ENCODE measurements around the gene CDR2.

GRCh38 chr16:22302776-22303363, 71.5 kb downstream of the CDR2 start:
- TF ChIP-seq, protein P1, sequence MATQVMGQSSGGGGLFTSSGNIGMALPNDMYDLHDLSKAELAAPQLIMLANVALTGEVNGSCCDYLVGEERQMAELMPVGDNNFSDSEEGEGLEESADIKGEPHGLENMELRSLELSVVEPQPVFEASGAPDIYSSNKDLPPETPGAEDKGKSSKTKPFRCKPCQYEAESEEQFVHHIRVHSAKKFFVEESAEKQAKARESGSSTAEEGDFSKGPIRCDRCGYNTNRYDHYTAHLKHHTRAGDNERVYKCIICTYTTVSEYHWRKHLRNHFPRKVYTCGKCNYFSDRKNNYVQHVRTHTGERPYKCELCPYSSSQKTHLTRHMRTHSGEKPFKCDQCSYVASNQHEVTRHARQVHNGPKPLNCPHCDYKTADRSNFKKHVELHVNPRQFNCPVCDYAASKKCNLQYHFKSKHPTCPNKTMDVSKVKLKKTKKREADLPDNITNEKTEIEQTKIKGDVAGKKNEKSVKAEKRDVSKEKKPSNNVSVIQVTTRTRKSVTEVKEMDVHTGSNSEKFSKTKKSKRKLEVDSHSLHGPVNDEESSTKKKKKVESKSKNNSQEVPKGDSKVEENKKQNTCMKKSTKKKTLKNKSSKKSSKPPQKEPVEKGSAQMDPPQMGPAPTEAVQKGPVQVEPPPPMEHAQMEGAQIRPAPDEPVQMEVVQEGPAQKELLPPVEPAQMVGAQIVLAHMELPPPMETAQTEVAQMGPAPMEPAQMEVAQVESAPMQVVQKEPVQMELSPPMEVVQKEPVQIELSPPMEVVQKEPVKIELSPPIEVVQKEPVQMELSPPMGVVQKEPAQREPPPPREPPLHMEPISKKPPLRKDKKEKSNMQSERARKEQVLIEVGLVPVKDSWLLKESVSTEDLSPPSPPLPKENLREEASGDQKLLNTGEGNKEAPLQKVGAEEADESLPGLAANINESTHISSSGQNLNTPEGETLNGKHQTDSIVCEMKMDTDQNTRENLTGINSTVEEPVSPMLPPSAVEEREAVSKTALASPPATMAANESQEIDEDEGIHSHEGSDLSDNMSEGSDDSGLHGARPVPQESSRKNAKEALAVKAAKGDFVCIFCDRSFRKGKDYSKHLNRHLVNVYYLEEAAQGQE (IDR thresholded peaks at IDR 0.05; ENCODE audit: insufficient read depth in 1 of 2, low read depth in 2 of 2, low read length in 1 of 2): no peak
- no peak for TF ChIP-seq CTCF (IDR thresholded peaks at IDR 0.05)

Measured in Panc1 (cell line).